ENCODE measurements around the gene MYL5.

MYL5 gene

GRCh38 chr4:707929-708630, 33.7 kb downstream of the MYL5 start:
- no peak overlapping the region for H3K23ac ChIP-seq (ENCODE audit: low read length)
- no peak overlapping the region for H3K27ac ChIP-seq (ENCODE audit: low read depth, low read length)
- H3K4me2 ChIP-seq (ENCODE audit: low read length) = peak overlapping the region; percentile 19
- DNase-seq = no peak
- H3K4me1 ChIP-seq (ENCODE audit: control insufficient read depth in 1 of 2, insufficient read depth in 2 of 2, low read length in 2 of 2) = peaks cover 21 to 25% of the 10 kb centered on the region in 2 experiments
- no peak overlapping the region for H4K91ac ChIP-seq (ENCODE audit: low read depth, low read length)
- peaks cover 6% of the 10 kb centered on the region for H3K9me3 ChIP-seq (ENCODE audit: insufficient read depth, low read depth, low read length)
- no peak overlapping the region for H2AK5ac ChIP-seq (ENCODE audit: low read length)
- H4K12ac ChIP-seq (ENCODE audit: low read depth, low read length) = no peak overlapping the region
- WGBS (ENCODE audit: extremely low coverage, insufficient coverage, insufficient read length) = no CpG with 5 or more reads among the region's 11 CpGs
- H3K36me3 ChIP-seq (ENCODE audit: control insufficient read depth in 1 of 2, insufficient read depth in 2 of 2, low read length in 2 of 2) = peaks cover 16 to 19% of the 10 kb centered on the region in 2 experiments
- H3K4me3 ChIP-seq (ENCODE audit: low read depth, low read length) = no peak overlapping the region
- H2BK12ac ChIP-seq (ENCODE audit: low read length) = no peak overlapping the region
- H2AFZ ChIP-seq (ENCODE audit: insufficient read depth, low read length, poor library complexity) = no peak overlapping the region
- H3K14ac ChIP-seq (ENCODE audit: low read length) = no peak overlapping the region
- peaks cover 12% of the 10 kb centered on the region for H3K79me1 ChIP-seq (ENCODE audit: low read length)
- H3K27me3 ChIP-seq (ENCODE audit: insufficient read depth, low read length) = no peaks in the 10 kb centered on the region
- H3K79me2 ChIP-seq (ENCODE audit: control insufficient read depth, insufficient read depth, low read length, poor library complexity) = peaks cover 37% of the 10 kb centered on the region
- H2BK120ac ChIP-seq (ENCODE audit: insufficient read depth, low read length, poor library complexity) = no peak overlapping the region
- peak overlapping the region; percentile 53 for H3K4ac ChIP-seq (ENCODE audit: low read depth, low read length)
- no peak overlapping the region for H2BK5ac ChIP-seq (ENCODE audit: low read depth, low read length, poor library complexity)
- H4K8ac ChIP-seq (ENCODE audit: low read depth, low read length) = no peak overlapping the region
- H3K18ac ChIP-seq (ENCODE audit: low read length) = no peak overlapping the region
- H3K9ac ChIP-seq (ENCODE audit: low read length) = no peak overlapping the region

- H3K18ac ChIP-seq (ENCODE audit: low read length) = no peak overlapping the region
- no peaks in the 10 kb centered on the region for H3K27me3 ChIP-seq (ENCODE audit: insufficient read depth, low read length)
- H3K4me2 ChIP-seq (ENCODE audit: low read length) = peak overlapping the region; percentile 16
- no peak overlapping the region for H4K8ac ChIP-seq (ENCODE audit: low read depth, low read length)
- peaks cover 21 to 25% of the 10 kb centered on the region in 2 experiments for H3K4me1 ChIP-seq (ENCODE audit: control insufficient read depth in 1 of 2, insufficient read depth in 2 of 2, low read length in 2 of 2)
- H3K4me3 ChIP-seq (ENCODE audit: low read depth, low read length) = no peak overlapping the region
- DNase-seq = no peak
- no peak overlapping the region for H2AK5ac ChIP-seq (ENCODE audit: low read length)
- peaks cover 41% of the 10 kb centered on the region for H3K79me2 ChIP-seq (ENCODE audit: control insufficient read depth, insufficient read depth, low read length, poor library complexity)
- H4K91ac ChIP-seq (ENCODE audit: low read depth, low read length) = no peak overlapping the region
- no peak overlapping the region for H2BK120ac ChIP-seq (ENCODE audit: insufficient read depth, low read length, poor library complexity)
- H3K36me3 ChIP-seq (ENCODE audit: control insufficient read depth in 1 of 2, insufficient read depth in 2 of 2, low read length in 2 of 2) = peaks cover 19 to 21% of the 10 kb centered on the region in 2 experiments
- WGBS (ENCODE audit: extremely low coverage, insufficient coverage, insufficient read length) = no CpG with 5 or more reads among the region's 6 CpGs
- no peak overlapping the region for H2BK5ac ChIP-seq (ENCODE audit: low read depth, low read length, poor library complexity)
- H3K9ac ChIP-seq (ENCODE audit: low read length) = peak overlapping the region; percentile 37
- no peak overlapping the region for H2AFZ ChIP-seq (ENCODE audit: insufficient read depth, low read length, poor library complexity)
- no peak overlapping the region for H3K23ac ChIP-seq (ENCODE audit: low read length)
- peak overlapping the region; percentile 53 for H3K4ac ChIP-seq (ENCODE audit: low read depth, low read length)
- peaks cover 7% of the 10 kb centered on the region for H3K9me3 ChIP-seq (ENCODE audit: insufficient read depth, low read depth, low read length)
- H2BK12ac ChIP-seq (ENCODE audit: low read length) = no peak overlapping the region
- H3K27ac ChIP-seq (ENCODE audit: low read depth, low read length) = no peak overlapping the region
- H3K79me1 ChIP-seq (ENCODE audit: low read length) = peaks cover 12% of the 10 kb centered on the region
- H4K12ac ChIP-seq (ENCODE audit: low read depth, low read length) = no peak overlapping the region
- no peak overlapping the region for H3K14ac ChIP-seq (ENCODE audit: low read length)
These were observed 34.2 kb downstream of the MYL5 start for GRCh38 chr4:708631-708933.

- H3K4ac ChIP-seq (ENCODE audit: low read depth, low read length) = peak overlapping the region; percentile 68
- H3K27ac ChIP-seq (ENCODE audit: low read depth, low read length) = no peak overlapping the region
- peaks cover 47% of the 10 kb centered on the region for H3K79me2 ChIP-seq (ENCODE audit: control insufficient read depth, insufficient read depth, low read length, poor library complexity)
- peaks cover 7% of the 10 kb centered on the region for H3K9me3 ChIP-seq (ENCODE audit: insufficient read depth, low read depth, low read length)
- H3K36me3 ChIP-seq (ENCODE audit: control insufficient read depth in 1 of 2, insufficient read depth in 2 of 2, low read length in 2 of 2) = peaks cover 25 to 27% of the 10 kb centered on the region in 2 experiments
- no peak overlapping the region for H3K4me2 ChIP-seq (ENCODE audit: low read length)
- H3K23ac ChIP-seq (ENCODE audit: low read length) = no peak overlapping the region
- H3K4me3 ChIP-seq (ENCODE audit: low read depth, low read length) = no peak overlapping the region
- WGBS (ENCODE audit: extremely low coverage, insufficient coverage, insufficient read length) = no CpG with 5 or more reads among the region's 6 CpGs
- peaks cover 21 to 25% of the 10 kb centered on the region in 2 experiments for H3K4me1 ChIP-seq (ENCODE audit: control insufficient read depth in 1 of 2, insufficient read depth in 2 of 2, low read length in 2 of 2)
- H4K12ac ChIP-seq (ENCODE audit: low read depth, low read length) = no peak overlapping the region
- H3K14ac ChIP-seq (ENCODE audit: low read length) = no peak overlapping the region
- H3K79me1 ChIP-seq (ENCODE audit: low read length) = peaks cover 12% of the 10 kb centered on the region
- no peak overlapping the region for H2AFZ ChIP-seq (ENCODE audit: insufficient read depth, low read length, poor library complexity)
- no peak overlapping the region for H2BK12ac ChIP-seq (ENCODE audit: low read length)
- no peak overlapping the region for H2BK120ac ChIP-seq (ENCODE audit: insufficient read depth, low read length, poor library complexity)
- no peak overlapping the region for H2AK5ac ChIP-seq (ENCODE audit: low read length)
- H3K18ac ChIP-seq (ENCODE audit: low read length) = no peak overlapping the region
- no peak overlapping the region for H2BK5ac ChIP-seq (ENCODE audit: low read depth, low read length, poor library complexity)
- no peak for DNase-seq
- H4K8ac ChIP-seq (ENCODE audit: low read depth, low read length) = no peak overlapping the region
- H4K91ac ChIP-seq (ENCODE audit: low read depth, low read length) = no peak overlapping the region
- H3K27me3 ChIP-seq (ENCODE audit: insufficient read depth, low read length) = no peaks in the 10 kb centered on the region
- no peak overlapping the region for H3K9ac ChIP-seq (ENCODE audit: low read length)
These were observed 35.0 kb downstream of the MYL5 start for GRCh38 chr4:709348-709747.

- Histone ChIP-seq H2AFZ (ENCODE audit: insufficient read depth, low read length, poor library complexity) (no peak overlapping the region), H3K79me1 (ENCODE audit: low read length) (peaks cover 12% of the 10 kb centered on the region), H3K4me3 (ENCODE audit: low read depth, low read length) (no peak overlapping the region), H4K8ac (ENCODE audit: low read depth, low read length) (no peak overlapping the region), H4K91ac (ENCODE audit: low read depth, low read length) (no peak overlapping the region), H3K36me3 (ENCODE audit: control insufficient read depth in 1 of 2, insufficient read depth in 2 of 2, low read length in 2 of 2) (peaks cover 28 to 32% of the 10 kb centered on the region in 2 experiments), H3K9me3 (ENCODE audit: insufficient read depth, low read depth, low read length) (peaks cover 2% of the 10 kb centered on the region), H2BK120ac (ENCODE audit: insufficient read depth, low read length, poor library complexity) (no peak overlapping the region), H4K12ac (ENCODE audit: low read depth, low read length) (no peak overlapping the region), H3K27me3 (ENCODE audit: insufficient read depth, low read length) (no peaks in the 10 kb centered on the region), H2BK12ac (ENCODE audit: low read length) (no peak overlapping the region), H3K4ac (ENCODE audit: low read depth, low read length) (peak overlapping the region; percentile 92), H3K14ac (ENCODE audit: low read length) (no peak overlapping the region), H3K9ac (ENCODE audit: low read length) (no peak overlapping the region), H3K27ac (ENCODE audit: low read depth, low read length) (no peak overlapping the region), H2AK5ac (ENCODE audit: low read length) (no peak overlapping the region), H3K18ac (ENCODE audit: low read length) (no peak overlapping the region), H3K4me1 (ENCODE audit: control insufficient read depth in 1 of 2, insufficient read depth in 2 of 2, low read length in 2 of 2) (peaks cover 21% of the 10 kb centered on the region in 2 experiments), H3K4me2 (ENCODE audit: low read length) (no peak overlapping the region), H3K79me2 (ENCODE audit: control insufficient read depth, insufficient read depth, low read length, poor library complexity) (peaks cover 53% of the 10 kb centered on the region), H2BK5ac (ENCODE audit: low read depth, low read length, poor library complexity) (no peak overlapping the region), H3K23ac (ENCODE audit: low read length) (no peak overlapping the region)
- DNase-seq = no peak
- WGBS (ENCODE audit: extremely low coverage, insufficient coverage, insufficient read length) = no CpG with 5 or more reads among the region's 9 CpGs
These were observed 35.8 kb downstream of the MYL5 start for GRCh38 chr4:710116-710515.

Data from trophoblast cell (in vitro differentiated cells and primary cell).